Activated CD4-positive, alpha-beta memory T cell treated with anti-CD3 and anti-CD28 coated beads for 36 hours (primary cell): ENCODE results near the gene CFAP54. TPM values are rescaled to one million over a fixed set of nuclear protein-coding genes. Genes with fewer than 3 reads are reported as not detected.
"Not testable (repeated sequence)": the region's sequence is repeated elsewhere in the genome, so short reads cannot be mapped to it uniquely, and the experiment has no call there.

Experiments used
- CTCF ChIA-PET: fragments of 350-600 bp; sonication (Branson Sonifier 250); formaldehyde crosslinking; loops from one replicate; lab custom pipeline; 2021; ENCODE audit warnings: antibody characterized with exemption, inconsistent platforms; lab: Charles Lee
- POLR2A ChIA-PET: fragments of 350-600 bp; sonication (Branson Sonifier 250); formaldehyde crosslinking; loops from one replicate; lab custom pipeline; 2021; ENCODE audit warnings: antibody characterized with exemption; lab: Charles Lee
- DNase-seq: peaks from one replicate; pipeline ENCODE4 v3.0.0-alpha.2; 2020
- H3K27ac Mint-ChIP-seq: one replicate; pipeline ENCODE4 v1.8.0; 2021; ENCODE audit warnings: mixed read lengths
- H3K27me3 Mint-ChIP-seq: one replicate; pipeline ENCODE4 v1.8.0; 2021; ENCODE audit warnings: mixed read lengths
- H3K36me3 Mint-ChIP-seq: one replicate; pipeline ENCODE4 v1.8.0; 2021; ENCODE audit warnings: mixed read lengths
- H3K4me1 Mint-ChIP-seq: one replicate; pipeline ENCODE4 v1.8.0; 2021; ENCODE audit warnings: low read depth, mixed read lengths
- H3K4me3 Mint-ChIP-seq: one replicate; pipeline ENCODE4 v1.8.0; 2021; ENCODE audit warnings: mild to moderate bottlenecking, mixed read lengths
- H3K9me3 Mint-ChIP-seq: one replicate; pipeline ENCODE4 v1.8.0; 2021; ENCODE audit warnings: mixed read lengths
- intact Hi-C: fragments of 100-400 bp; cut with micrococcal nuclease; formaldehyde crosslinking; loops from one replicate; pipeline ENCODE4 v1.15.1; 2023
- total RNA-seq, 2 experiments: library from RNA; stranded (reverse); gene quantifications; one replicate each; pipeline ENCODE4 v1.2.3, GENCODE V29; 2021

The CFAP54 gene
- total RNA-seq, 2 experiments from 2014 or later = 0.31 to 0.33 TPM

- H3K9me3 Mint-ChIP-seq = no peaks in the 10 kb centered on the region
- POLR2A ChIA-PET = no interaction called here
- no peaks in the 10 kb centered on the region for H3K27me3 Mint-ChIP-seq
- CTCF ChIA-PET = interaction anchor here (0.8 to 1.4 kb wide), 2 partner anchors 9 to 143 kb away, joined by 3 read pairs; no protein-coding TSS in a partner anchor
- H3K36me3 Mint-ChIP-seq = no peaks in the 10 kb centered on the region
- H3K4me1 Mint-ChIP-seq = peaks cover 11% of the 10 kb centered on the region
- peak overlapping the region; percentile 81 for H3K4me3 Mint-ChIP-seq
- H3K27ac Mint-ChIP-seq = peak overlapping the region; percentile 88
- intact Hi-C loops = loop anchor here (5.0 kb wide), 4 partner anchors 102 to 267 kb away; partner anchors contain the start of gene NEDD1
- peak; percentile 24 for DNase-seq
These were observed 230.4 kb downstream of the CFAP54 start for GRCh38 chr12:96719660-96720362.

GRCh38 chr12:96720363-96720705 is 231.0 kb downstream of the CFAP54 start:
- POLR2A ChIA-PET = no interaction called here
- Mint-ChIP-seq H3K4me3 (peak overlapping the region; percentile 81), H3K27ac (peak overlapping the region; percentile 88), H3K9me3 (no peaks in the 10 kb centered on the region), H3K27me3 (no peaks in the 10 kb centered on the region), H3K4me1 (peaks cover 11% of the 10 kb centered on the region), H3K36me3 (no peaks in the 10 kb centered on the region)
- peak; percentile 54 for DNase-seq
- CTCF ChIA-PET = interaction anchor here (0.8 to 1.4 kb wide), 4 partner anchors 10 to 265 kb away, joined by 3 to 4 read pairs (median 3); no protein-coding TSS in a partner anchor
- intact Hi-C loops = loop anchor here (5.0 kb wide), 2 partner anchors 102 to 143 kb away; no protein-coding TSS in a partner anchor

- CTCF ChIA-PET, H3K27me3 Mint-ChIP-seq, H3K36me3 Mint-ChIP-seq, H3K9me3 Mint-ChIP-seq, intact Hi-C loops, DNase-seq, H3K27ac Mint-ChIP-seq, POLR2A ChIA-PET, H3K4me3 Mint-ChIP-seq, H3K4me1 Mint-ChIP-seq: not testable (repeated sequence)
These were observed 240.1 kb downstream of the CFAP54 start for GRCh38 chr12:96729466-96729865.

GRCh38 chr12:96729886-96730285 is 240.5 kb downstream of the CFAP54 start:
- intact Hi-C loops = no loop called here
- no peak for DNase-seq
- H3K27ac Mint-ChIP-seq = no peak overlapping the region
- no peaks in the 10 kb centered on the region for H3K4me1 Mint-ChIP-seq
- H3K4me3 Mint-ChIP-seq = no peak overlapping the region
- POLR2A ChIA-PET = no interaction called here
- CTCF ChIA-PET = no interaction called here
- peaks cover under 1% of the 10 kb centered on the region for H3K27me3 Mint-ChIP-seq
- no peaks in the 10 kb centered on the region for H3K9me3 Mint-ChIP-seq
- H3K36me3 Mint-ChIP-seq = no peaks in the 10 kb centered on the region

GRCh38 chr12:96743606-96744005 is 254.2 kb downstream of the CFAP54 start:
- intact Hi-C loops = no loop called here
- CTCF ChIA-PET = no interaction called here
- no peak overlapping the region for H3K27ac Mint-ChIP-seq

GRCh38 chr12:96749999-96750398 is 260.6 kb downstream of the CFAP54 start:
- POLR2A ChIA-PET = no interaction called here
- no peak overlapping the region for H3K27ac Mint-ChIP-seq

More at GRCh38 chr12:96743606-96744005, 254.2 kb downstream of the CFAP54 start:
- no peaks in the 10 kb centered on the region for H3K27me3 Mint-ChIP-seq
- POLR2A ChIA-PET = no interaction called here
- H3K4me1 Mint-ChIP-seq = no peaks in the 10 kb centered on the region
- no peaks in the 10 kb centered on the region for H3K36me3 Mint-ChIP-seq
- H3K4me3 Mint-ChIP-seq = no peak overlapping the region
- H3K9me3 Mint-ChIP-seq = no peaks in the 10 kb centered on the region
- no peak for DNase-seq

GRCh38 chr12:96751626-96752025 is 262.2 kb downstream of the CFAP54 start:
- no peak overlapping the region for H3K27ac Mint-ChIP-seq
- H3K9me3 Mint-ChIP-seq = no peaks in the 10 kb centered on the region
- H3K27me3 Mint-ChIP-seq = peaks cover 1% of the 10 kb centered on the region
- no peak overlapping the region for H3K4me3 Mint-ChIP-seq
- intact Hi-C loops = no loop called here
- ChIA-PET POLR2A (no interaction called here), CTCF (no interaction called here)
- no peaks in the 10 kb centered on the region for H3K4me1 Mint-ChIP-seq
- H3K36me3 Mint-ChIP-seq = no peaks in the 10 kb centered on the region
- DNase-seq = no peak

More at GRCh38 chr12:96749999-96750398, 260.6 kb downstream of the CFAP54 start:
- no peaks in the 10 kb centered on the region for H3K4me1 Mint-ChIP-seq
- intact Hi-C loops = no loop called here
- no peak for DNase-seq
- no peaks in the 10 kb centered on the region for H3K36me3 Mint-ChIP-seq
- no peak overlapping the region for H3K4me3 Mint-ChIP-seq
- H3K27me3 Mint-ChIP-seq = no peaks in the 10 kb centered on the region
- CTCF ChIA-PET = no interaction called here
- H3K9me3 Mint-ChIP-seq = no peaks in the 10 kb centered on the region

- Mint-ChIP-seq H3K27me3 (peaks cover 1% of the 10 kb centered on the region), H3K9me3 (no peaks in the 10 kb centered on the region), H3K4me1 (no peaks in the 10 kb centered on the region), H3K36me3 (no peaks in the 10 kb centered on the region), H3K27ac (no peak overlapping the region), H3K4me3 (no peak overlapping the region)
- ChIA-PET CTCF (no interaction called here), POLR2A (no interaction called here)
- intact Hi-C loops = no loop called here
- no peak for DNase-seq
These were observed 262.8 kb downstream of the CFAP54 start for GRCh38 chr12:96752211-96752610.

GRCh38 chr12:96766232-96766631 is 276.9 kb downstream of the CFAP54 start:
- no peak overlapping the region for H3K27ac Mint-ChIP-seq
- CTCF ChIA-PET = no interaction called here

GRCh38 chr12:96769400-96769799 is 280.0 kb downstream of the CFAP54 start:
- H3K4me3 Mint-ChIP-seq = no peak overlapping the region
- H3K27ac Mint-ChIP-seq = no peak overlapping the region
- POLR2A ChIA-PET = no interaction called here
- intact Hi-C loops = no loop called here
- CTCF ChIA-PET = no interaction called here
- no peaks in the 10 kb centered on the region for H3K9me3 Mint-ChIP-seq
- no peaks in the 10 kb centered on the region for H3K27me3 Mint-ChIP-seq
- no peak for DNase-seq
- no peaks in the 10 kb centered on the region for H3K4me1 Mint-ChIP-seq
- no peaks in the 10 kb centered on the region for H3K36me3 Mint-ChIP-seq

More at GRCh38 chr12:96766232-96766631, 276.9 kb downstream of the CFAP54 start:
- intact Hi-C loops = no loop called here
- no peak for DNase-seq
- Mint-ChIP-seq H3K4me3 (no peak overlapping the region), H3K4me1 (no peaks in the 10 kb centered on the region), H3K27me3 (no peaks in the 10 kb centered on the region), H3K36me3 (no peaks in the 10 kb centered on the region), H3K9me3 (no peaks in the 10 kb centered on the region)
- POLR2A ChIA-PET = no interaction called here

- ChIA-PET POLR2A (no interaction called here), CTCF (no interaction called here)
- H3K27me3 Mint-ChIP-seq = no peaks in the 10 kb centered on the region
- DNase-seq = no peak
- no peaks in the 10 kb centered on the region for H3K9me3 Mint-ChIP-seq
- H3K27ac Mint-ChIP-seq = no peak overlapping the region
- no peak overlapping the region for H3K4me3 Mint-ChIP-seq
- H3K36me3 Mint-ChIP-seq = no peaks in the 10 kb centered on the region
- H3K4me1 Mint-ChIP-seq = no peaks in the 10 kb centered on the region
- intact Hi-C loops = no loop called here
These were observed 281.1 kb downstream of the CFAP54 start for GRCh38 chr12:96770219-96771102.

- Mint-ChIP-seq H3K4me1 (no peaks in the 10 kb centered on the region), H3K4me3 (no peak overlapping the region), H3K9me3 (no peaks in the 10 kb centered on the region), H3K27me3 (peaks cover 2% of the 10 kb centered on the region), H3K27ac (no peak overlapping the region), H3K36me3 (no peaks in the 10 kb centered on the region)
- intact Hi-C loops = no loop called here
- DNase-seq = no peak
- POLR2A ChIA-PET = no interaction called here
- CTCF ChIA-PET = no interaction called here
These were observed 283.7 kb downstream of the CFAP54 start for GRCh38 chr12:96773031-96773430.
